ENCODE measurements around the gene CDC42BPA.
"Not testable (repeated sequence)": the region's sequence is repeated elsewhere in the genome, so short reads cannot be mapped to it uniquely, and the experiment has no call there.

CDC42BPA gene

GRCh38 chr1:226956942-226957713 is 361.2 kb downstream of the CDC42BPA start:
- no peak for TF ChIP-seq Cebpa-rat (IDR thresholded peaks at IDR 0.05)
- Histone ChIP-seq H3K36me3 (peaks cover 56% of the 10 kb centered on the region), H3K4me3 (no peak overlapping the region), H3K27ac (no peak overlapping the region), H3K4me1 (peaks cover 36% of the 10 kb centered on the region), H3K9me3 (peaks cover 63% of the 10 kb centered on the region), H3K9ac (no peak overlapping the region), H4K20me1 (peaks cover 44% of the 10 kb centered on the region), H3K4me2 (no peak overlapping the region), H3K27me3 (no peaks in the 10 kb centered on the region)

- H4K20me1 ChIP-seq = peaks cover 45% of the 10 kb centered on the region
- peaks cover 31% of the 10 kb centered on the region for H3K4me1 ChIP-seq
- not testable (repeated sequence) for H3K27me3 ChIP-seq, H3K4me3 ChIP-seq, H3K9ac ChIP-seq, H3K27ac ChIP-seq, H3K4me2 ChIP-seq
- H3K9me3 ChIP-seq = peaks cover 61% of the 10 kb centered on the region
- H3K36me3 ChIP-seq = peaks cover 44% of the 10 kb centered on the region
These were observed 362.4 kb downstream of the CDC42BPA start for GRCh38 chr1:226955857-226956256.

GRCh38 chr1:226954777-226955176 is 363.5 kb downstream of the CDC42BPA start:
- no peak for TF ChIP-seq Cebpa-rat (IDR thresholded peaks at IDR 0.05)
- H3K9me3 ChIP-seq = peaks cover 50% of the 10 kb centered on the region
- no peak overlapping the region for H3K27ac ChIP-seq
- no peaks in the 10 kb centered on the region for H3K27me3 ChIP-seq
- H4K20me1 ChIP-seq = peaks cover 56% of the 10 kb centered on the region
- peaks cover 31% of the 10 kb centered on the region for H3K4me1 ChIP-seq
- H3K4me3 ChIP-seq = no peak overlapping the region
- H3K4me2 ChIP-seq = no peak overlapping the region
- no peak overlapping the region for H3K9ac ChIP-seq
- peaks cover 47% of the 10 kb centered on the region for H3K36me3 ChIP-seq

GRCh38 chr1:226954337-226954736 is 364.0 kb downstream of the CDC42BPA start:
- Histone ChIP-seq H3K36me3 (peaks cover 49% of the 10 kb centered on the region), H3K4me1 (peaks cover 31% of the 10 kb centered on the region), H3K4me2 (no peak overlapping the region), H4K20me1 (peaks cover 60% of the 10 kb centered on the region), H3K9me3 (peaks cover 46% of the 10 kb centered on the region), H3K9ac (no peak overlapping the region), H3K4me3 (no peak overlapping the region), H3K27ac (no peak overlapping the region), H3K27me3 (no peaks in the 10 kb centered on the region)
- TF ChIP-seq Cebpa-rat (IDR thresholded peaks at IDR 0.05) = no peak

GRCh38 chr1:226953175-226953800 is 365.0 kb downstream of the CDC42BPA start:
- no peak overlapping the region for H3K9ac ChIP-seq
- peaks cover 49% of the 10 kb centered on the region for H3K36me3 ChIP-seq
- 0 out of 2 replicates have a peak overlapping the region, but pooled peaks have one; percentile 34 for H3K4me2 ChIP-seq
- peaks cover 71% of the 10 kb centered on the region for H4K20me1 ChIP-seq
- H3K4me3 ChIP-seq = no peak overlapping the region
- no peak overlapping the region for H3K27ac ChIP-seq
- peaks cover 36% of the 10 kb centered on the region for H3K9me3 ChIP-seq
- H3K4me1 ChIP-seq = peaks cover 31% of the 10 kb centered on the region
- no peak for TF ChIP-seq Cebpa-rat (IDR thresholded peaks at IDR 0.05)
- H3K27me3 ChIP-seq = no peaks in the 10 kb centered on the region

GRCh38 chr1:226952118-226952441 is 366.2 kb downstream of the CDC42BPA start:
- no peak overlapping the region for H3K27ac ChIP-seq
- H3K4me1 ChIP-seq = peaks cover 31% of the 10 kb centered on the region
- H3K27me3 ChIP-seq = no peaks in the 10 kb centered on the region
- H3K4me3 ChIP-seq = no peak overlapping the region
- peaks cover 43% of the 10 kb centered on the region for H3K36me3 ChIP-seq
- no peak overlapping the region for H3K9ac ChIP-seq
- no peak for TF ChIP-seq Cebpa-rat (IDR thresholded peaks at IDR 0.05)
- peaks cover 30% of the 10 kb centered on the region for H3K9me3 ChIP-seq
- H3K4me2 ChIP-seq = no peak overlapping the region
- peaks cover 83% of the 10 kb centered on the region for H4K20me1 ChIP-seq

- no peak overlapping the region for H3K27ac ChIP-seq
- H3K36me3 ChIP-seq = peaks cover 43% of the 10 kb centered on the region
- H3K27me3 ChIP-seq = no peaks in the 10 kb centered on the region
- no peak for TF ChIP-seq Cebpa-rat (IDR thresholded peaks at IDR 0.05)
- H3K4me2 ChIP-seq = no peak overlapping the region
- H3K9me3 ChIP-seq = peaks cover 24% of the 10 kb centered on the region
- H3K4me1 ChIP-seq = peaks cover 31% of the 10 kb centered on the region
- no peak overlapping the region for H3K4me3 ChIP-seq
- H3K9ac ChIP-seq = no peak overlapping the region
- H4K20me1 ChIP-seq = peaks cover 89% of the 10 kb centered on the region
These were observed 366.8 kb downstream of the CDC42BPA start for GRCh38 chr1:226951286-226952117.

- no peak overlapping the region for H3K27ac ChIP-seq
- no peak overlapping the region for H3K9ac ChIP-seq
- no peaks in the 10 kb centered on the region for H3K27me3 ChIP-seq
- H3K9me3 ChIP-seq = peaks cover 19% of the 10 kb centered on the region
- H3K4me1 ChIP-seq = peaks cover 36% of the 10 kb centered on the region
- H4K20me1 ChIP-seq = peaks cover 95% of the 10 kb centered on the region
- H3K36me3 ChIP-seq = peaks cover 43% of the 10 kb centered on the region
- no peak overlapping the region for H3K4me2 ChIP-seq
- no peak for TF ChIP-seq Cebpa-rat (IDR thresholded peaks at IDR 0.05)
- no peak overlapping the region for H3K4me3 ChIP-seq
These were observed 367.4 kb downstream of the CDC42BPA start for GRCh38 chr1:226950871-226951270.

- no peak overlapping the region for H3K4me3 ChIP-seq
- no peak overlapping the region for H3K27ac ChIP-seq
- no peak for TF ChIP-seq Cebpa-rat (IDR thresholded peaks at IDR 0.05)
- H3K36me3 ChIP-seq = peaks cover 41% of the 10 kb centered on the region
- H3K27me3 ChIP-seq = no peaks in the 10 kb centered on the region
- no peak overlapping the region for H3K9ac ChIP-seq
- no peak overlapping the region for H3K4me2 ChIP-seq
- peaks cover 14% of the 10 kb centered on the region for H3K9me3 ChIP-seq
- peaks cover 40% of the 10 kb centered on the region for H3K4me1 ChIP-seq
- H4K20me1 ChIP-seq = peaks cover 100% of the 10 kb centered on the region
These were observed 368.0 kb downstream of the CDC42BPA start for GRCh38 chr1:226950316-226950715.

- H3K4me3 ChIP-seq = no peak overlapping the region
- peaks cover 47% of the 10 kb centered on the region for H3K4me1 ChIP-seq
- H3K9ac ChIP-seq = no peak overlapping the region
- peaks cover 100% of the 10 kb centered on the region for H4K20me1 ChIP-seq
- H3K4me2 ChIP-seq = no peak overlapping the region
- no peak for TF ChIP-seq Cebpa-rat (IDR thresholded peaks at IDR 0.05)
- H3K9me3 ChIP-seq = peaks cover 6% of the 10 kb centered on the region; the same call in 1 of the 2 replicates
- peaks cover 37% of the 10 kb centered on the region for H3K36me3 ChIP-seq
- no peaks in the 10 kb centered on the region for H3K27me3 ChIP-seq
- H3K27ac ChIP-seq = no peak overlapping the region
These were observed 368.9 kb downstream of the CDC42BPA start for GRCh38 chr1:226949401-226949800.

All from BLaER1 (cell line).